Muscle layer of duodenum (tissue), 2 donors: ENCODE data around the gene SCAF1.

Experiments used
- H3K27ac ChIP-seq: one replicate; pipeline ENCODE4 v1.7.0; 2013; ENCODE audit warnings: mild to moderate bottlenecking, low read length
- H3K27me3 ChIP-seq: one replicate; pipeline ENCODE4 v1.7.0; 2013; ENCODE audit warnings: low read depth, mild to moderate bottlenecking, control low read depth, low read length
- H3K36me3 ChIP-seq, 2 donors: one replicate each; pipeline ENCODE4 v1.7.0; 2013; ENCODE audit warnings: low read length in 2 of 2, control low read depth in 1 of 2, mild to moderate bottlenecking in 1 of 2; ENCODE audit not compliant: insufficient read depth in 2 of 2, control insufficient read depth in 1 of 2
- H3K4me1 ChIP-seq, 2 donors: one replicate each; pipeline ENCODE4 v1.7.0; 2013; ENCODE audit warnings: low read length in 2 of 2, mild to moderate bottlenecking in 2 of 2, control low read depth in 1 of 2, moderate library complexity in 1 of 2; ENCODE audit not compliant: insufficient read depth in 2 of 2, control insufficient read depth in 1 of 2
- H3K4me3 ChIP-seq, 2 donors: one replicate each; pipeline ENCODE4 v1.7.0; 2013; ENCODE audit warnings: low read length in 2 of 2, low read depth in 1 of 2, mild to moderate bottlenecking in 1 of 2
- H3K9me3 ChIP-seq, 2 donors: one replicate each; pipeline ENCODE4 v1.7.0; 2013; ENCODE audit warnings: low read length in 2 of 2, control low read depth in 1 of 2, mild to moderate bottlenecking in 1 of 2; ENCODE audit not compliant: control insufficient read depth in 1 of 2
- donor health status: healthy.

SCAF1 gene

DNA sequence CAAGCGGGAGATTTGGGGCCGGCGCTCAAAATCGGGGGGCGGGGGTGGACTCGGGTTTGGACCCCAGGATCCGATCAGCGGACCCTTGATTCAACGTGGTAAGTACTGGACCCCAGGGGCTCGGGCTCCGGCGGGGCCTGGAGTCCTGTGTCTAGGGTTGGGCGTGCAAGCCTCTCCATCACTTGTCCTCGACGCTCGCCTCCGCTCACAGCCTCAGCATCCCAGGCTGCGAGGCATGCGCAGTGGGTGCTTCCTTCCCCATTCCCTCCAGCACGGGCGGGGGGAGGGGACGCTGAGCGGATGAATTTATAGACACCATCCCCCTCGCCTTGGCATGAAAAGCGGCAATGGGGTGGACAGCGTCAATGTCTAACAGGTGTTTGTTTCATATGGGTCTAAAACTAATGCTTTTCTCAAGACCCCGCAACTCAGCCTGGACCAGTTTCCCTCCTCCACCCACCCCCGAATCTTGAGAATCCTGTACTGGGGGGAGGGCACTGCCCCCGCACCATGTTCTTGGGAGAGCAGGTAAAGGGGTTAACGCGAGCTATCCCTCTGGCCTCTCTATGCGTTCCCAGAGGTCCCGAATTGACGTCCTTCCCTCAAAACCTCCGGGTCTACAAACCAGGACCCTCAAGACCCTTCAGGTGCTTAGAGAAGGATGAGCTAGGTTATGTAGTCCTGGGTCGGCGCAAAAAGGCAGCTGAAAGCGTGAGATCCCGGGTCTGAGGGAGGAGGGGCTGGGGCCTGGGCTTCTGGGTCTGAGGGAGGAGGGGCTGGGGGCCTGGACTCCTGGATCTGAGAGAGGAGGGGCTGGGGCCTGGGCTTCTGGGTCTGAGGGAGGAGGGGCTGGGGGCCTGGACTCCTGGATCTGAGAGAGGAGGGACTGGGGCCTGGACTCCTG is 49.5 kb downstream of the SCAF1 start:
- Histone ChIP-seq H3K27me3 (peaks cover 19% of the 10 kb centered on the region), H3K27ac (no peak overlapping the region), H3K9me3 (no peaks in the 10 kb centered on the region), H3K4me1 (peaks cover 4 to 25% of the 10 kb centered on the region in 2 donors), H3K36me3 (peaks cover 0 to 14% of the 10 kb centered on the region in 2 donors), H3K4me3 (peak overlapping the region; percentile 65 to 66)

DNA sequence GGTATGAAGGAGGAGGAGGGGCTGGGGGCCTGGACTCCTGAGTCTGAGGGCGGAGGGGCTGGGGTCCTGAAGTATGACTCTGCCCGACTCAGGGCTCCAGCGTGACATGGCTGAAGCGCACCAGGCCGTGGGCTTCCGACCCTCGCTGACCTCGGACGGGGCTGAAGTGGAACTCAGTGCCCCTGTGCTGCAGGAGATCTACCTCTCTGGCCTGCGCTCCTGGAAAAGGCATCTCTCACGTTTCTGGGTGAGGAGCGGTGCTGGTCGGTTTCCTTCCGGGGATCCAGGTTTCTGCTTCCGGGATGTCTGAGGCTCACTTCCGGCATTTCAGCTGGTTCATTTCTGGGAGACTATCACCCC is 50.1 kb downstream of the SCAF1 start:
- H3K4me3 ChIP-seq = no peak overlapping the region
- peaks cover 4 to 25% of the 10 kb centered on the region in 2 donors for H3K4me1 ChIP-seq
- no peaks in the 10 kb centered on the region for H3K9me3 ChIP-seq
- peaks cover 19% of the 10 kb centered on the region for H3K27me3 ChIP-seq
- no peak overlapping the region for H3K27ac ChIP-seq
- peaks cover 0 to 9% of the 10 kb centered on the region in 2 donors for H3K36me3 ChIP-seq

DNA sequence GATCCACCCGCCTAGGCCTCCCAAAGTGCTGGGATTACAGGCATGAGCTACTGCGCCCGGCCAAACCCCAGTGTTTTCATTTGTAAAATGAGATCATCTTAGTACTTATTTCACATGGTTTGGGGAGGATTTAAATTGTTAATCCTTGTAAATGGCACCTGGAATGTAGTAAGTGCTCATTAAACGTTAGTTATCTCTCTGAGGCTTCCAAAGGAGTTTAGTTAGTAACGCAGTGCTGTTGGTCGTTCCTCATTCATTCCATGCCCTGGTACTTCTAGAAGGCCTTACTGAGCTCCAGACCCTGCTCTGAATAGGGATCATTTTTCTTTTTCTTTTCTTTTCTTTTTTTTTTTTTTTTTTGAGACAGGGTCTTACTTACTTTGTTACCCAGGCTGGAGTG is 54.1 kb downstream of the SCAF1 start:
- no peak overlapping the region for H3K4me3 ChIP-seq
- peaks cover 0 to 6% of the 10 kb centered on the region in 2 donors for H3K4me1 ChIP-seq
- H3K36me3 ChIP-seq = no peaks in the 10 kb centered on the region
- no peaks in the 10 kb centered on the region for H3K9me3 ChIP-seq
- H3K27me3 ChIP-seq = peaks cover 5% of the 10 kb centered on the region
- no peak overlapping the region for H3K27ac ChIP-seq

DNA sequence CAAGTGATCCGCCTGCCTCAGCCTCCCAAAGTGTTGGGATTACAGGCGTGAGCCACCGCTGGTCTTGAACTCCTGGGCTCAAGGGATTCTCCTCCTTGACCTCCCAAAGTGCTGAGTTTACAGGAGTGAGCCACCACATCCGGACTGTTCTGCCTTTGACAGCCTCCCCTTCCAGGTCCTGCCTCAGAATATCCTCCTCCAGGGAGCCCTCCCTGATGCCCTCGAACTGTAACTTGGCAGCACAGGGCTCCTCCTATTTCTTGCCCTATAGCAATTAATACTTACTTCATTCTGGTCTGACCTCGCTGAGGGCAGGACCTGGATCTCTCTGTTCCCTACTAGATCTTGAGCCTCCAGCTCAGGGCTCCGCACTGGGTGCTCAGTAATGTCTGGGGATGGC is 54.9 kb downstream of the SCAF1 start:
- Histone ChIP-seq H3K27me3 (no peaks in the 10 kb centered on the region), H3K9me3 (no peaks in the 10 kb centered on the region), H3K4me3 (no peak overlapping the region), H3K4me1 (no peaks in the 10 kb centered on the region), H3K36me3 (no peaks in the 10 kb centered on the region), H3K27ac (no peak overlapping the region)

DNA sequence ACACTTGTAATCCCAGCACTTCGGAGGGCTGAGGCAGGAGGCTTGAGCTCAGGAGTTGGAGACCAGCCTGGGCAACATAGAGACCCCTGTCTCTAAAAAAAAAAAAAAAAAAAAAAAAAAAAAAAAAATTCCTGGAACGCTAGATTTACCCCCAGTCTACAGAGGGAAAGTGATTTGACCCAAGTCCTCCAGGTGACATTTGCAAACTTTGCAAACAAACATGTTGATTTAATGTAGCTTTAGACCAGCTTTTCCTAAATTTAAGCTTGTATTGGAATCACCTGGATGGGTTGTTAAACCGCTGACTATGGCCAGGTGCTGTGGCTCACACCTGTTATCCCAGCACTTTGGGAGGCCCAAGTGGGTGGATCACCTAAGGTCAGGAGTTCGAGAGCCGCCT is 57.4 kb downstream of the SCAF1 start:
- Histone ChIP-seq H3K27me3 (no peaks in the 10 kb centered on the region), H3K4me3 (no peak overlapping the region), H3K36me3 (no peaks in the 10 kb centered on the region), H3K9me3 (no peaks in the 10 kb centered on the region), H3K27ac (no peak overlapping the region), H3K4me1 (no peaks in the 10 kb centered on the region)

DNA sequence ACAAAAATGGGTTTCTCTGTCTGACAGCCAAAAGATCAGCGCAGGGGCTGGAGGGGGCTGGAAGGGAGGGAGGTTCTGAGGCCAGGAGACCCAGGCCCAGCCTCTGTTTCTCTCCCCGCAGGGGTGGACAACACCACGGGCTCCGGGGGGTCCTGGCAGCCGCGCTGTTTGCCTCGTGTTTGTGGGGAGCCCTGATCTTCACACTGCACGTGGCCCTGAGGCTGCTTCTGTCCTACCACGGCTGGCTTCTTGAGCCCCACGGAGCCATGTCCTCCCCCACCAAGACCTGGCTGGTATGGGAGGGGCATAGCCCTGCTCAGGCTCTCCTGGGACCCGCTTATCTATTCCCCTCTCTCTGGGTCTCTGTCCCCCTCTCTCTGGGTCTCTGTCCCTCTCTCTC is 58.6 kb downstream of the SCAF1 start:
- no peak overlapping the region for H3K27ac ChIP-seq
- no peak overlapping the region for H3K4me3 ChIP-seq
- no peaks in the 10 kb centered on the region for H3K36me3 ChIP-seq
- no peaks in the 10 kb centered on the region for H3K9me3 ChIP-seq
- no peaks in the 10 kb centered on the region for H3K4me1 ChIP-seq
- no peaks in the 10 kb centered on the region for H3K27me3 ChIP-seq

DNA sequence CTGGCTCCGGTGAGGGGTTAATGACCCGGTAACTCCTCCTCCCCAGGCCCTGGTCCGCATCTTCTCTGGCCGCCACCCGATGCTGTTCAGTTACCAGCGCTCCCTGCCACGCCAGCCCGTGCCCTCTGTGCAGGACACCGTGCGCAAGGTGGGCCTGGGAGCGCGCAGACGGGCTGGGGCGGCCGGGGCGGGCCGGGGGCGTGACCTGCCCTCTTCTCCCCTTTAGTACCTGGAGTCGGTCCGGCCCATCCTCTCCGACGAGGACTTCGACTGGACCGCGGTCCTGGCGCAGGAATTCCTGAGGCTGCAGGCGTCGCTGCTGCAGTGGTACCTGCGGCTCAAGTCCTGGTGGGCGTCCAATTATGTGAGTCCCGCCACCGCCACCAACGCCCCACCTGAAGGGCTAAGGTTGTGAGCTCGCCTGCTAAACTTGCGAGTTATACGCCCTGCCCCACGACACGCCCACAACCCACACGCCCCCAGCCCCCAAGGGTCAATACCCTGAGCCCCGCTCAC is 59.3 kb downstream of the SCAF1 start:
- Histone ChIP-seq H3K27ac (no peak overlapping the region), H3K9me3 (no peaks in the 10 kb centered on the region), H3K36me3 (peaks cover 0 to 6% of the 10 kb centered on the region in 2 donors), H3K27me3 (no peaks in the 10 kb centered on the region), H3K4me3 (no peak overlapping the region), H3K4me1 (no peaks in the 10 kb centered on the region)

DNA sequence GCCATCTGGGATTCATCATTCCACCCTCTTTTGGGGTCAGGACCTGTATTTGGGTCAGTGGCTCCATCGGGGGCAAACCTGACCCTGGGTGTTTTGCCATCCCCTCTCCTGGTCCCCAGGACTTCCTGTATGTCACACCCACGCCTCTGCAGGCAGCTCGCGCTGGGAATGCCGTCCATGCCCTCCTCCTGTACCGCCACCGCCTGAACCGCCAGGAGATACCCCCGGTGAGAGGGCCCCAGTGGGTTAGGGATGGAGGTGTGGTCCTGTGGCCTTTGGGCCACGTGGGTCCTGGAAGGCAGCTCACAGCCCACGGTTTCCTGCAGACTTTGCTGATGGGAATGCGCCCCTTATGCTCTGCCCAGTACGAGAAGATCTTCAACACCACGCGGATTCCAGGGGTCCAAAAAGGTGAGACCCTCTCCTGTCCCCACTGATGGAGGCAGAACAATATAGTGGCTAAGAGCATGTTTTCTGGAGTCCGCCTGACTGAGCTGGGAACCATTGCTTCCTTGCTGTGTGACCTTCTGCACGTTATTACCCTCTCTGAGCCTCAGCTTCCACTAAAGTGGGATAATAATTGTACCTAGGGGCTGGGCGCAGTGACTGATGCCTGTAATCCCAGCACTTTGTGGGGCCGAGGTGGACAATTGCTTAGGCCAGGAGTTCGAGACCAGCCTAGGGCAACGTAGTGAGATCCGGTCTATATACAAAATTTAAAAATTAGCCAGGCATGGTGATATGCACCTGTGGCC is 63.1 kb downstream of the SCAF1 start:
- peaks cover 0 to 6% of the 10 kb centered on the region in 2 donors for H3K36me3 ChIP-seq
- H3K4me3 ChIP-seq = no peak overlapping the region
- H3K27ac ChIP-seq = no peak overlapping the region
- H3K27me3 ChIP-seq = no peaks in the 10 kb centered on the region
- H3K9me3 ChIP-seq = no peaks in the 10 kb centered on the region
- H3K4me1 ChIP-seq = no peaks in the 10 kb centered on the region

DNA sequence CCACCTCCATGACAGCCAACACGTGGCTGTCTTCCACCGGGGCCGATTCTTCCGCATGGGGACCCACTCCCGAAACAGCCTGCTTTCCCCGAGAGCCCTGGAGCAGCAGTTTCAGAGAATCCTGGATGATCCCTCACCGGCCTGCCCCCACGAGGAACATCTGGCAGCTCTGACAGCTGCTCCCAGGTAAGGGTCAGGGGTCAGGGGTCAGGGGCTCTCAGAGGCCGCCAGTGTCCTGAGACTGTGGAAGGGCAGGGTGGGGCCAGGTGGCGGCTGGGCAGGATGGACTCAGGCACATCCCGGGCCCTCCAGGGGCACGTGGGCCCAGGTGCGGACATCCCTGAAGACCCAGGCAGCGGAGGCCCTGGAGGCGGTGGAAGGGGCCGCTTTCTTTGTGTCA is 63.9 kb downstream of the SCAF1 start:
- no peak overlapping the region for H3K27ac ChIP-seq
- H3K27me3 ChIP-seq = no peaks in the 10 kb centered on the region
- H3K36me3 ChIP-seq = peaks cover 0 to 6% of the 10 kb centered on the region in 2 donors
- no peak overlapping the region for H3K4me3 ChIP-seq
- H3K9me3 ChIP-seq = no peaks in the 10 kb centered on the region
- H3K4me1 ChIP-seq = no peaks in the 10 kb centered on the region
